ENCODE data around the gene PER3. TPM values are rescaled to one million over a fixed set of nuclear protein-coding genes. Genes with fewer than 3 reads are reported as not detected.

Gene PER3
- total and polyA plus RNA-seq, 9 of the 15 experiments (the other 6 are each of a cell fraction or from before 2014, with no cell fraction given) = 11.9 to 22.5 (median 14.6) TPM

GRCh38 chr1:7869136-7869920, 85.2 kb downstream of the PER3 start:
- Histone ChIP-seq H2AFZ (ENCODE audit: low read depth, low read length) (no peak overlapping the region), H3K27me3 (ENCODE audit: control insufficient read depth in 2 of 2, insufficient read depth in 2 of 2, low read length in 2 of 2) (peaks cover 19 to 37% of the 10 kb centered on the region in 2 experiments), H3K4me1 (replicated peaks in 1 of 2; ENCODE audit: control insufficient read depth in 2 of 2, insufficient read depth in 2 of 2, low read length in 2 of 2) (peaks cover 0 to 5% of the 10 kb centered on the region in 2 experiments; a peak in 3 of 5 replicates), H3K4me3 (no peak overlapping the region), H3K9me1 (ENCODE audit: control insufficient read depth, insufficient read depth, low read length) (no peaks in the 10 kb centered on the region), H3K9me3 (replicated peaks; ENCODE audit: control insufficient read depth, insufficient read depth, low read depth, low read length) (no peaks in the 10 kb centered on the region), H3K4me2 (ENCODE audit: insufficient read depth, low read length) (no peak overlapping the region), H4K20me1 (replicated peaks; ENCODE audit: control insufficient read depth, insufficient read depth, low read length) (0 out of 2 replicates have a peak, but pooled peaks cover 3% of the 10 kb centered on the region), H3K9ac (ENCODE audit: insufficient read depth in 1 of 2, low read depth in 2 of 2, low read length in 2 of 2) (no peak overlapping the region), H3K27ac (ENCODE audit: extremely low read depth, low read depth, low read length) (no peak overlapping the region), H3K36me3 (ENCODE audit: control insufficient read depth, insufficient read depth, low read length) (no peaks in the 10 kb centered on the region), H3K79me2 (ENCODE audit: control insufficient read depth, insufficient read depth, low read length) (no peaks in the 10 kb centered on the region)
- ChIA-PET CTCF (ENCODE audit: low intra/inter-chr PET ratio) (no interaction called here), POLR2A (interaction anchor here (0.6 to 1.1 kb wide), 2 partner anchors 10 to 245 kb away, joined by 3 read pairs; no protein-coding TSS in a partner anchor)
- ATAC-seq (no peak), DNase-seq (ENCODE audit: extremely low read depth in 1 of 4, low spot score in 3 of 4) (peak in 1 of 4 experiments; percentile 12), FAIRE-seq (no peak)
- in situ Hi-C loops (cut with MboI) (no loop called here), intact Hi-C loops (cut with micrococcal nuclease) (no loop called here)
- whole genome bisulfite sequencing (ENCODE audit: insufficient coverage, low coverage, missing lambda C conversion rate) = 13% methylated on average over 16 of the region's 16 CpGs
- BruUV-seq (replicated peaks) = no TSS peak
- TF ChIP-seq E4F1 (CRISPR knock-in tag; IDR thresholded peaks at IDR 0.05; ENCODE audit: borderline replicate concordance) (no peak), ZNF277 (CRISPR knock-in tag; IDR thresholded peaks at IDR 0.05; ENCODE audit: borderline replicate concordance) (no peak), RERE (CRISPR knock-in tag; IDR thresholded peaks at IDR 0.05; ENCODE audit: borderline replicate concordance) (no peak), ELK1 (CRISPR knock-in tag; IDR thresholded peaks at IDR 0.05) (no peak), ZNF707 (CRISPR knock-in tag; conservative IDR thresholded peaks at IDR 0.05) (no peak), IRF2 (CRISPR knock-in tag; IDR thresholded peaks at IDR 0.05) (no peak)

Data from K562 (cell line).